SK-N-SH (cell line): Measurements from ENCODE around the gene RBBP8NL. TPM values are rescaled to one million over a fixed set of nuclear protein-coding genes. Genes with fewer than 3 reads are reported as not detected.

Experiments used
- CTCF ChIA-PET: fragments of 300-600, 350-600 bp; formaldehyde crosslinking; extraction: SDS; loops from one replicate; lab custom pipeline; 2021; lab: Yijun Ruan, JAX
- POLR2A ChIA-PET: fragments of 350-600 bp; sonication (Branson Sonifier 250); formaldehyde crosslinking; extraction: SDS; loops from one replicate; lab custom pipeline; 2020; ENCODE audit warnings: antibody characterized with exemption, inconsistent platforms; lab: Yijun Ruan, JAX
- DNase-seq: peaks from one replicate; pipeline ENCODE4 v3.0.0; 2012
- H2AFZ ChIP-seq: fragments of 200-600 bp; sonication (generic); 2 replicates; pipeline ENCODE4 v1.8.1; 2016; ENCODE audit warnings: antibody characterized with exemption, mild to moderate bottlenecking, low read depth
- H3F3A ChIP-seq: fragments of 200-600 bp; sonication (generic); replicated peaks from 2 replicates; pipeline ENCODE3; 2016; ENCODE audit warnings: antibody characterized with exemption, mild to moderate bottlenecking; ENCODE audit not compliant: insufficient read depth
- H3K27ac ChIP-seq, 2 experiments: fragments of 200-500 bp in 1 of 2; fragments of 200-600 bp in 1 of 2; sonication (Bioruptor generic) in 1 of 2; sonication (generic), shearing (Covaris generic) in 1 of 2; 2 replicates each; pipeline versions ENCODE4 v1.5.1 to v1.6.1; 2014 to 2016; ENCODE audit warnings: low read depth in 2 of 2, inconsistent platforms in 1 of 2, low read length in 1 of 2, mild to moderate bottlenecking in 1 of 2, mixed read lengths in 1 of 2
- H3K27me3 ChIP-seq: fragments of 200-600 bp; sonication (generic), shearing (Covaris generic); 2 replicates; pipeline ENCODE4 v1.6.1; 2016; ENCODE audit warnings: mixed run types; ENCODE audit not compliant: insufficient read depth
- H3K36me3 ChIP-seq, 2 experiments: fragments of 200-500 bp in 1 of 2; fragments of 200-600 bp in 1 of 2; sonication (Bioruptor generic) in 1 of 2; sonication (generic) in 1 of 2; replicated peaks in 1 of 2; 2 replicates each; pipeline versions ENCODE3 to v1.5.1; 2014 to 2016; ENCODE audit warnings: low read length in 1 of 2, mild to moderate bottlenecking in 1 of 2; ENCODE audit not compliant: insufficient read depth in 2 of 2, control insufficient read depth in 1 of 2
- H3K4me1 ChIP-seq, 2 experiments: fragments of 200-500 bp in 1 of 2; fragments of 200-600 bp in 1 of 2; sonication (Bioruptor generic) in 1 of 2; sonication (generic), shearing (Covaris generic) in 1 of 2; 2 replicates each; pipeline versions ENCODE4 v1.5.1 to v1.6.1; 2014 to 2016; ENCODE audit warnings: low read depth in 1 of 2, low read length in 1 of 2, mixed run types in 1 of 2; ENCODE audit not compliant: insufficient read depth in 2 of 2, control insufficient read depth in 1 of 2
- H3K4me2 ChIP-seq: fragments of 200-600 bp; sonication (generic), shearing (Covaris generic); 2 replicates; pipeline ENCODE4 v1.6.1; 2017; ENCODE audit warnings: mixed run types
- H3K4me3 ChIP-seq, 2 experiments: fragments of 200-500 bp in 1 of 2; fragments of 200-600 bp in 1 of 2; sonication (Bioruptor generic) in 1 of 2; sonication (generic), shearing (Covaris generic) in 1 of 2; 2 replicates each; pipeline versions ENCODE4 v1.5.1 to v1.8.1; 2014 to 2016; ENCODE audit warnings: low read depth in 2 of 2, inconsistent platforms in 1 of 2, low read length in 1 of 2, mild to moderate bottlenecking in 1 of 2, mixed read lengths in 1 of 2, moderate library complexity in 1 of 2
- H3K79me2 ChIP-seq: fragments of 200-600 bp; sonication (generic); 2 replicates; pipeline ENCODE4 v1.8.1; 2017; ENCODE audit warnings: mild to moderate bottlenecking; ENCODE audit not compliant: insufficient read depth
- H3K9ac ChIP-seq: fragments of 200-600 bp; sonication (generic); 2 replicates; pipeline ENCODE4 v1.6.1; 2017; ENCODE audit warnings: mixed run types
- H3K9me2 ChIP-seq: fragments of 200-600 bp; sonication (generic); 2 replicates; pipeline ENCODE4 v1.6.1; 2017; ENCODE audit warnings: mixed run types
- H3K9me3 ChIP-seq: fragments of 200-600 bp; sonication (generic); 2 replicates; pipeline ENCODE4 v1.6.1; 2017; ENCODE audit warnings: mixed run types, mild to moderate bottlenecking, moderate library complexity
- H4K20me1 ChIP-seq: fragments of 200-600 bp; sonication (generic); 2 replicates; pipeline ENCODE4 v1.6.1; 2017; ENCODE audit warnings: mild to moderate bottlenecking, mixed run types; ENCODE audit not compliant: insufficient read depth
- CTCF ChIP-seq: fragments of 200-600 bp; sonication (generic); IDR thresholded peaks from 2 replicates; pipeline ENCODE4 v1.6.1; 2017; ENCODE audit warnings: antibody characterized with exemption, mild to moderate bottlenecking, moderate library complexity
- ELF1 ChIP-seq: IDR thresholded peaks from 2 replicates; pipeline ENCODE4 v1.4.0; 2012
- FOSL2 ChIP-seq: IDR thresholded peaks from 2 replicates; pipeline ENCODE4 v1.4.0; 2012; ENCODE audit warnings: low read depth, mild to moderate bottlenecking, moderate library complexity, borderline replicate concordance
- MEF2A ChIP-seq: IDR thresholded peaks from 2 replicates; pipeline ENCODE4 v1.4.0; 2012; ENCODE audit warnings: low read depth, borderline replicate concordance
- NFIC ChIP-seq: IDR thresholded peaks from 2 replicates; pipeline ENCODE4 v1.4.0; 2012; ENCODE audit warnings: borderline replicate concordance
- REST ChIP-seq: IDR thresholded peaks from 2 replicates; pipeline ENCODE4 v1.6.1; 2012; ENCODE audit warnings: mild to moderate bottlenecking, low read depth, low read length, moderate library complexity
- RFX5 ChIP-seq: IDR thresholded peaks from 2 replicates; pipeline ENCODE4 v1.6.1; 2012; ENCODE audit warnings: mild to moderate bottlenecking, improper control_type of control experiment, low read length
- RXRA ChIP-seq: IDR thresholded peaks from 2 replicates; pipeline ENCODE4 v1.4.0; 2012; ENCODE audit warnings: low read depth, mild to moderate bottlenecking, borderline replicate concordance
- USF2 ChIP-seq: fragments of 150-350 bp; IDR thresholded peaks from 2 replicates; pipeline ENCODE4 v1.6.1; 2017; ENCODE audit warnings: antibody characterized with exemption, low read length, low read depth, borderline replicate concordance
- YY1 ChIP-seq: IDR thresholded peaks from 2 replicates; pipeline ENCODE4 v1.4.0; 2012; ENCODE audit warnings: low read depth, mild to moderate bottlenecking
- WGBS: methylation state at CpG from one replicate; pipeline ENCODE4 v1.1.6; 2017; ENCODE audit warnings: low lambda C conversion rate; 5-methylcytosine and 5-hydroxymethylcytosine counted together
- polyA plus RNA-seq, 3 experiments: library from polyadenylated mRNA; depleted of rRNA; stranded (reverse); fragments of >200 nt; gene quantifications; 2 replicates each; pipeline ENCODE4 v1.2.3, GENCODE V29; 2012

Gene RBBP8NL
- polyA plus RNA-seq (2012; rRNA removed) = not detected in 2 replicates
- polyA plus RNA-seq (2012; cell fraction: cytosol; rRNA removed) = 0.01 TPM in 1 of 2 replicates, not detected in the other
- not detected in 2 replicates for polyA plus RNA-seq (2012; cell fraction: nucleus; rRNA removed)

GRCh38 chr20:62427172-62428001 lies at the start of gene RBBP8NL:
RBBP8NL (minus strand) TSS chr20:62427539; CDS start chr20:62419647, 7,892 bp downstream.
- H3K4me3 ChIP-seq = no peak within 1 kb of the TSS
- no peaks in the 10 kb centered on the region for H3K36me3 ChIP-seq
- no peak within 1 kb of the TSS for H3K27ac ChIP-seq
- POLR2A ChIA-PET = no interaction called here
- no peaks in the 10 kb centered on the region for H3K79me2 ChIP-seq
- H2AFZ ChIP-seq = no peak within 1 kb of the TSS
- H3K9me2 ChIP-seq = no peaks in the 10 kb centered on the region
- TF ChIP-seq FOSL2 (no peak), RXRA (no peak), REST (no peak), YY1 (no peak), RFX5 (no peak), NFIC (no peak), ELF1 (no peak), MEF2A (no peak), USF2 (no peak), CTCF (no peak)
- CTCF ChIA-PET = interaction anchor here (0.6 to 1.3 kb wide), 2 partner anchors 14 to 72 kb away, joined by 3 read pairs; no protein-coding TSS in a partner anchor
- no peaks in the 10 kb centered on the region for H4K20me1 ChIP-seq
- H3K4me2 ChIP-seq = no peak within 1 kb of the TSS
- 76% methylated on average over 21 of the region's 28 CpGs for WGBS
- H3F3A ChIP-seq = no peaks in the 10 kb centered on the region
- no peak for DNase-seq
- H3K9me3 ChIP-seq = no peaks in the 10 kb centered on the region
- H3K27me3 ChIP-seq = peaks cover 13% of the 10 kb centered on the region
- H3K9ac ChIP-seq = no peak within 1 kb of the TSS
- H3K4me1 ChIP-seq = no peaks in the 10 kb centered on the region; a peak in 1 of 4 replicates
